Inflammatory macrophage treated with lipopolysaccharide for 1 hour (primary cell): ENCODE measurements around the gene NOC3L.
A peak's percentile ranks its signal among the peaks of the same experiment; 100 is the strongest.

ENCODE experiments used
- DNase-seq, 2 donors: peaks; one replicate each; pipeline ENCODE4 v3.0.0-alpha.2; 2020 to 2022

The NOC3L gene

GRCh38 chr10:94299417-94299816 is 63.3 kb downstream of the NOC3L start:
- no peak for DNase-seq

GRCh38 chr10:94294168-94294567 is 68.6 kb downstream of the NOC3L start:
- DNase-seq, result no peak

GRCh38 chr10:94293354-94293753 is 69.4 kb downstream of the NOC3L start:
- no peak for DNase-seq

- DNase-seq, result no peak
Measured at GRCh38 chr10:94292434-94293090, 70.2 kb downstream of the NOC3L start.

DNA sequence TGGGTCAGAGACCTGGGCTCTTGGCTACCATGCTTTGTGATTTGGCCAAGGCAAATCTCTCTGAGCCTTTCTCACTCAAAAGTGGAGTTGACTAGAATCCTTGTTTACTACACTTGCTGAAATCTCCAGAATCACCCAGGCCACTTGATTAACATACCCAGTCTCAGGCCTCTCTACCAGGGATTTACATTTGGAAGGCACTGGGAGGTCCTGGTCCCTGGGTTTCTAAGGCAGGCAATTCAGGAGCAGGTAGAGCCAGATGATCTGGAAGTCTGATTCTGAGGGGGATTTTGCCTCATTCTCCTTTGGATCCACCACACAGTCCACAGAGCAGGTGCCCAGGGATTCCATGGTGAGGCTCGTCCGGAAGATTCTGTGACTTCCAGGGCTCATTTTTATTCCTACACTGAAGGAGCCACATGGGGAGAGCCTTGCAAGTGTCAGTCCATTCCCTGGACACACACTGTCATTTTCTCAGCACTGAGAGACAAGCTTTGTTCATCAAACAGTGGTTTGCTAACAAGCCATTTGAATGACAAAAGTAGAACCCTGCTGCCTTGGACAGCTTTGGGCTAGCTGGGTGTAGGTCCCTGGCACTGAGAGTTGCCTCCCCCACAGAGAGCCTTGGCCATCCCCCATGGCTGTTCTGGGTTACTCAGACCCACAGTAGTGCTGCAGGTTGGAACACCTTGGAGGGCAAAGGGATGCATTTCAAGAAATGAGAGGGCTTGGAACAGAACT is 74.2 kb downstream of the NOC3L start:
- no peak for DNase-seq

DNA sequence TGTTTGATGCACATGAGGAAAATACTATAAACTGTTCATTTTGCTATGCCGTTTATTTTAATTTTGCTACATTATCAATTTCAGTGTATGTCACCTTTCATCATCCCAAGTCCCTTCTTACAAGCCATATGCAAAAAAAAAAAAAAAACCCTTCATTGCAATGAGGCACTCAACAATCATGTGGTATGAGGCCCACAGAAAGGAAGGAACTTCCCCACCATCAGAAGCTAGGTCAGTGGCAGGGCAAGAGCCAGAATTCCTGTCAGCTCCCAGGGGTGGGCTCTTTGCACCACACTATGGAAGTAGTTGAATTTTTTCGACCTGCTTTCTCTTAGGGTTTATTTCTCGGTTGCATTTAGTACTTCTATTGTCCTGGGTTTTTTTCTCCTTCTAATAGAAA is 75.4 kb downstream of the NOC3L start:
- DNase-seq, result peak in 1 of 2 donors; percentile 3

GRCh38 chr10:94286901-94287300 is 75.8 kb downstream of the NOC3L start:
- DNase-seq, result no peak

DNA sequence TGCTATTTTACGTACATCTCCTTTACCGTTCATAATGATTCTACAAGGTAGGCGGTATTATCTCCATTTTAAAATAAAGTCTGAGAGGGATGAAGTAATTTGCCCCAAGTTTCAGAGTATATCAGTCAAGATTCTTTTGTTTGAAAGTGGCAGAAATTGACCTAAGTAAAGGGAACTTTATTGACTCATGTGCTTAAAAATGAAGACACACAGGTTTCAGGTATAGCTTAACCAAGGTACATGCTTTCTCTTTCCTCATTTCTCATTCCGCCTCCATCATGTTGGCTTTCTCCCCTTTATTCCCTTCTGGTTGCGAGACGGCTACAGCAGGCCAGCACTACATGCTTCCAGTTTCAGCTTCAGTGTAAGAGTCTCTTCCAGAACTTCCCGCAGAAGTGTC is 77.5 kb downstream of the NOC3L start:
- DNase-seq, result no peak
